Right atrium auricular region (tissue), 2 donors: Measurements from ENCODE around the gene SKIC2. TPM values are rescaled to one million over a fixed set of nuclear protein-coding genes. Genes with fewer than 3 reads are reported as not detected.
"Not testable (repeated sequence)": the region's sequence is repeated elsewhere in the genome, so short reads cannot be mapped to it uniquely, and the experiment has no call there.

Experiments
- DNase-seq: peaks from one replicate; pipeline ENCODE4 v3.0.0-alpha.2; 2019; ENCODE audit warnings: low spot score
- H3K27ac ChIP-seq, 2 donors: fragments of 200-600 bp; sonication (generic); 1 replicate in 1 of 2; 2 replicates in 1 of 2; pipeline ENCODE4 v1.5.1; 2016 to 2019
- H3K27me3 ChIP-seq, 2 donors: fragments of 200-600 bp; sonication (generic); one replicate each; pipeline versions ENCODE4 v1.5.1 to v1.6.0; 2017 to 2019
- H3K36me3 ChIP-seq: fragments of 200-600 bp; sonication (generic); one replicate; pipeline ENCODE4 v1.5.1; 2016
- H3K4me1 ChIP-seq, 2 donors: fragments of 200-600 bp; sonication (generic); one replicate each; pipeline versions ENCODE4 v1.5.1 to v1.6.0; 2017 to 2019
- H3K4me3 ChIP-seq, 2 donors: fragments of 200-600 bp; sonication (generic); 1 replicate in 1 of 2; 2 replicates in 1 of 2; pipeline ENCODE4 v1.5.1; 2017 to 2019; ENCODE audit warnings: mild to moderate bottlenecking in 1 of 2, moderate library complexity in 1 of 2
- H3K9me3 ChIP-seq, 2 donors: fragments of 200-600 bp; sonication (generic); one replicate each; pipeline ENCODE4 v1.5.1; 2019
- total RNA-seq, 2 donors: library from RNA; depleted of rRNA; stranded (reverse); fragments of >200 nt; gene quantifications; one replicate each; pipeline ENCODE4 v1.1.0, GENCODE V29; 2016

Gene SKIC2
- total RNA-seq, 2 donors from 2014 or later, result 18.7 to 31.6 TPM

GRCh38 chr6:32004393-32004792 is 45.4 kb downstream of the SKIC2 start:
- H3K27ac ChIP-seq, result peak overlapping the region in 1 of 2 donors; percentile 16
- H3K4me3 ChIP-seq, H3K9me3 ChIP-seq, H3K36me3 ChIP-seq, DNase-seq, H3K4me1 ChIP-seq, H3K27me3 ChIP-seq: not testable (repeated sequence)

- H3K4me1 ChIP-seq, H3K4me3 ChIP-seq, H3K9me3 ChIP-seq, H3K36me3 ChIP-seq, H3K27me3 ChIP-seq, DNase-seq: not testable (repeated sequence)
- H3K27ac ChIP-seq, result peak overlapping the region in 1 of 2 donors; percentile 55
Observed at GRCh38 chr6:32004864-32005537, 46.0 kb downstream of the SKIC2 start.

- H3K36me3 ChIP-seq, H3K27me3 ChIP-seq, H3K9me3 ChIP-seq, DNase-seq, H3K4me3 ChIP-seq, H3K4me1 ChIP-seq: not testable (repeated sequence)
- H3K27ac ChIP-seq, result peak overlapping the region in 1 of 2 donors; percentile 55
Observed at GRCh38 chr6:32005538-32005880, 46.5 kb downstream of the SKIC2 start.

DNA sequence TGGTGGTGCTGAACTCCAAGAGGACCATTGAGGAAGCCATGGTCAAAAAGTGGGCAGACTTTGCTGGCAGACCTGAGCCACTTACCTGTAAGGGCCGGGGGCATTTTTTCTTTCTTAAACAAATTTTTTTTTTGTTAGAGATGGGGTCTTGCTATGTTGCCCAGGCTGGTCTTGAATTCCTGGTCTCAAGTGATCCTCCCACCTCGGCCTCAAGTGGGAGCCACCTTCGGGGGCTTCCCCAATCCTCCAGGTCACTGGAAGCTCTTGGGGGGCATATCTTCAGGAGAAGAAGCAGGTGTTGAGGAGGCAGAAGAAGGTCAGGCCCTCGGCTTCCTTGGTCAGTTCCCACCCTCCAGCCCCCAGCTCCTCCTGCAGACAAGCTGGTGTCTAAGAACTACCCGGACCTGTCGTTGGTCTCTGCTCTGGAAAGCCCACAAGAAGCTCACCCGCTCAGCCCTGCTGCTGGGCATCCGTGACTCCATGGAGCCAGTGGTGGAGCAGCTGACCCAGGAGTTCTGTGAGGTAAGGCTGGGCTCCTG is 47.1 kb downstream of the SKIC2 start:
- not testable (repeated sequence) for H3K4me3 ChIP-seq, H3K4me1 ChIP-seq, H3K9me3 ChIP-seq, H3K27ac ChIP-seq, DNase-seq, H3K27me3 ChIP-seq, H3K36me3 ChIP-seq

GRCh38 chr6:32007086-32007485 is 48.1 kb downstream of the SKIC2 start:
- not testable (repeated sequence) for H3K36me3 ChIP-seq, DNase-seq, H3K9me3 ChIP-seq, H3K4me3 ChIP-seq, H3K27me3 ChIP-seq, H3K4me1 ChIP-seq, H3K27ac ChIP-seq

GRCh38 chr6:32008037-32008436 is 49.1 kb downstream of the SKIC2 start:
- not testable (repeated sequence) for DNase-seq

GRCh38 chr6:32008616-32009015 is 49.6 kb downstream of the SKIC2 start:
- not testable (repeated sequence) for H3K27me3 ChIP-seq, H3K36me3 ChIP-seq, H3K4me3 ChIP-seq, DNase-seq, H3K4me1 ChIP-seq, H3K27ac ChIP-seq, H3K9me3 ChIP-seq

More at GRCh38 chr6:32008037-32008436, 49.1 kb downstream of the SKIC2 start:
- not testable (repeated sequence) for H3K9me3 ChIP-seq, H3K27ac ChIP-seq, H3K4me3 ChIP-seq, H3K27me3 ChIP-seq, H3K36me3 ChIP-seq, H3K4me1 ChIP-seq

GRCh38 chr6:32009537-32009936 is 50.6 kb downstream of the SKIC2 start:
- H3K4me1 ChIP-seq, H3K27me3 ChIP-seq, DNase-seq, H3K9me3 ChIP-seq, H3K4me3 ChIP-seq, H3K27ac ChIP-seq, H3K36me3 ChIP-seq: not testable (repeated sequence)

- H3K27me3 ChIP-seq, H3K4me1 ChIP-seq, DNase-seq, H3K9me3 ChIP-seq, H3K27ac ChIP-seq, H3K4me3 ChIP-seq, H3K36me3 ChIP-seq: not testable (repeated sequence)
Observed at GRCh38 chr6:32010856-32011530, 52.0 kb downstream of the SKIC2 start.

DNA sequence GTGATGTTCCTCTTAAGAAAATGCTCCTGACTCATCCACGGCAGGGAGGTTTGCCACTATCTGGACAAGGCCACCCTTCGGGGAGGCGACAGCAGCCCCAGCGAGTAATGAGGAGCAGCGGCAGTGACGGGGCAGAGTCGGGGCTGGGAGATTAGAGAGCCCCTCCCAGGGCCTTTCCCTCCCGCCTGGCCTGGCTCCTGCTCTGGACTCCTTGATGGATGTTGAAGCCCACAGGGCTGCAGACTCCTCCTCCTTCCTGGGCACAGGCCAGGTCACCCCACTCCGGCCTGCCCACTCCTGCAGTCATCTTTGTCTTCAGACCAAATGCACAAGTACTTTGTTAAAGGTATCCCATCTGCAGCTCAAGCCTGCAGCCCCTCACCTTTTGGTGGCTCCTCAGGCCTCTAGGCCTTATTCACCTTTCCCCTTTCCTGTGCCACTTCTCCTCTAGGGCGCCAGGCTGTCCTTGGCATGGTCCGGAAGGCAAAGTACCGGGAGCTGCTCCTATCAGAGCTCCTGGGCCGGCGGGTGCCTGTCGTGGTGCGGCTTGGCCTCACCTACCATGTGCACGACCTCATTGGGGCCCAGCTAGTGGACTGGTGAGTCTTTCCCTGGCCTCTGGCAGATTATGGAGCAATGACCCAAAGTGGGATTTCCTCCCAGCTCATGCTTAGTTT is 54.1 kb downstream of the SKIC2 start:
- not testable (repeated sequence) for H3K27ac ChIP-seq, H3K4me1 ChIP-seq, DNase-seq, H3K4me3 ChIP-seq, H3K36me3 ChIP-seq, H3K27me3 ChIP-seq, H3K9me3 ChIP-seq

DNA sequence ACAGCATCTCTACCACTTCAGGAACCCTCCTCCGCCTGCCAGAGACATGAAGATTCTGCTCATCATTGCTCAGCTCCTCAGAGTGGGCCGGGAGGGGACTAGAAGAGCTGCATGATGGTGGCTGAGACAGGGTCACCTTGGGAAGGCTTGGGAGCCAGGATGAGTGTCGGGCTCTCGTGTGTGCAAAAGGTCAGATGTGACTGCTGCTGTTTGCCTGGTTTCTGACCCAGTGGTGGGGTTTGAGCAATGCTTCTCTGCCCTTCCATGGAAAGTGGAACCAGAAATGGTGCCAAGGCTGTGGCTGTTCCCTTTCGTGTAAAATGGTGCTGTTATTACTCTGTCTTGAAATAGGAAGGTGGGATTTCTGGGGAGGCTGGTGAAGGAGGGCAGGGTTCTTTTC is 54.8 kb downstream of the SKIC2 start:
- not testable (repeated sequence) for H3K27ac ChIP-seq, H3K9me3 ChIP-seq, H3K4me3 ChIP-seq, H3K4me1 ChIP-seq, DNase-seq, H3K27me3 ChIP-seq, H3K36me3 ChIP-seq

- H3K4me1 ChIP-seq, H3K27ac ChIP-seq, H3K36me3 ChIP-seq, H3K27me3 ChIP-seq, H3K4me3 ChIP-seq, H3K9me3 ChIP-seq, DNase-seq: not testable (repeated sequence)
Observed at GRCh38 chr6:32014547-32014946, 55.6 kb downstream of the SKIC2 start, which contains the start of gene C4B. Gene C4B, plus strand, starts transcription at chr6:32014795. Its CDS starts 51 bp downstream, at chr6:32014846.
